ENCODE data around the gene DUOX1.
A peak's percentile ranks its signal among the peaks of the same experiment; 100 is the strongest.
"Not testable (repeated sequence)": the region's sequence is repeated elsewhere in the genome, so short reads cannot be mapped to it uniquely, and the experiment has no call there.

Gene DUOX1

GRCh38 chr15:45129651-45130129 lies at the start of gene DUOX1, which contains the start of gene DUOXA1:
Gene DUOX1 (plus strand): TSS chr15:45129994. CDS start chr15:45131967, 1,973 bp downstream.
Gene DUOXA1 (minus strand): TSS chr15:45129879. CDS start chr15:45123014, 6,865 bp downstream.
- DNase-seq (ENCODE audit: low spot score), result no peak

GRCh38 chr15:45080593-45080992 lies 49.2 kb upstream of the DUOX1 start:
- DNase-seq (ENCODE audit: low spot score), result not testable (repeated sequence)

DNA sequence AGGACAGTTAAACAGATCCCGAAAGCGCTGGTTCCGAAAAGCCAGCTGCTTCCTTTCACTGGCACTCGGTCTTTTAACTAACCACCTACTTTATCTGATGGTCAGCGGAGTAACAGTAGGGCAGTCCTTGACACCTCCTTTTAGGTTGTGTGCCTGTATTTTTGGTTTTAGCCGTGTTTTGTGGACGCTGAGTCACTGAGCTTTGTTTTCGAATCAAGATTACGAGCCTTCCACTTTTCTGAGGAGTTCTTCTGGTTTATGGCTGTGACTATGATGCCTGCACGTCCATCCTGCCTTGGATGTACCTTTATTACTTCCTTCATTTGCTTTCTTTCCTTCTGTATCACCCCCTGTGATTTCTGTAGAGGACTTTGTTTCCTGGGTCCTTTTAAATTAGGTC lies 47.4 kb upstream of the DUOX1 start:
- not testable (repeated sequence) for DNase-seq (ENCODE audit: low spot score)

DNA sequence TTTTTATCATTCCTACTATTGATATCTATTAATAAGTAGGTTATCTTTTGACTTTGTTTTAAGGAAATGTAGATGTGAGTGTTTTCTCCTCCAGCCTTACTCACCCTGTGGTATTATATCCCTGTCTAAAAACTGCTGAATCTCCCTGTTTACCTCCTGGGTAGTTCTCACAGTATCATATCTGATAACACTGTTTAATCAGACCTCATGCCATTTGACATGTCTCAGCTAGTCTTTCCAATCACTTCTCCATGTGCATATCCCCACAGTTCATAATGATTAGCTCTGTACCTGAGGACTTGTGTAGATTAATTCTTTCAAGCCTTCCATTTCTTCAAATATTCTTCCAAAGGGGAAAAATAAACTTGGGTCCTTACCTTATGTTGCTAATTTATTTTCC lies 46.6 kb upstream of the DUOX1 start:
- no peak for DNase-seq (ENCODE audit: low spot score)

- DNase-seq (ENCODE audit: low spot score), result no peak
Observed at GRCh38 chr15:45084163-45084562, 45.6 kb upstream of the DUOX1 start.

DNA sequence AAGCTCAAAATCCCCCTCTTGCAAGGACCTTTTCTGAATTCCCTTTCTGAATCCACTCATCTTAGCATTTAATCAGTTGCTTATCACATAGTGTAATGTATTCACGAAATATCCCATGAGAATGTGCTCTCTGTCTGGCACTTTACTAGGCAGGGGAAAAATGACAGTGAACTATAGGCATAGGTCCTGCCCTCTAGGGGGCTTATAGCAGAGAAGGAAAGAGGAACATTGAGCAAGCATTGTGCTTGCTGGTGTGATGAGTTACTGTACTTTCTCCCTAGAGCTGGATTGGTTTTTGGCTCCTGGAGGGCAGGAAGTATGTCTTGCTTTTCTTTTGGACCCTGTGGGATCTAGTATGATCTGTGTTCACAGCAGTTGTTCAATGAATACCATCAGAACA lies 42.3 kb upstream of the DUOX1 start:
- peak; percentile 7 for DNase-seq (ENCODE audit: low spot score)

- DNase-seq (ENCODE audit: low spot score), result peak; percentile 34
Observed at GRCh38 chr15:45088801-45089711, 40.7 kb upstream of the DUOX1 start.

DNA sequence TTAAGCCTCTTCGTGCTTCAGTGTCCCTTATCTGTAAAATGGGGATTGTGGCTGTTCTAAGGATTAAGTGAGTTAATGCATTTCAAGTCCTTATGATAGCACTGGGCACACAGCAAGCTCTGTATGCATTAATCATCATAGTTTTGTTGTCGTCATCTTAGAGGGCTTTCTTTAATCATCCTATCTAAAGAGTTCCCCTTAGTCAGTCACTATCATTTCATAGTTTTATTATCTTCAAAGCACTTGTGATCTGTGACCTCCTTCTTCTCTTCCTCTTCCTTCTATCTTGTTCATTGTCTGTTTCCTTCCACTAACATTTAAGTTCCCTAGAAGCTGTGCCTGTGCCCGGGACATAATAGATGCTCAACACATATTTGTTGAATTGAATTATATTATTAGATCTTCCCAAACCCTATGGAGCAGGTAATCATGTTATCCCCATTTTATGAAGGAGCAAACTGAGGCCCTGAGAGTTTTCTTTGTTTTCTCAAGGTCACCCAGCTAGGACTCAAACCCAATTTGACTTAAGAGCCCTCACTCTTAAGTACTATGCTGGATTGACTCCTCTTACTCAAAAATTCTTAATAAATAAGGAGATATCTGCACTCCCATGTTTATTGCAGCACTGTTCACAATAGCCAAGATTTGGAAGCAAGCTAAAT lies 40.0 kb upstream of the DUOX1 start:
- no peak for DNase-seq (ENCODE audit: low spot score)

GRCh38 chr15:45091161-45091560 lies 38.6 kb upstream of the DUOX1 start:
- no peak for DNase-seq (ENCODE audit: low spot score)

- no peak for DNase-seq (ENCODE audit: low spot score)
Observed at GRCh38 chr15:45091576-45091975, 38.2 kb upstream of the DUOX1 start.

GRCh38 chr15:45093013-45093412 lies 36.8 kb upstream of the DUOX1 start:
- DNase-seq (ENCODE audit: low spot score), result no peak

DNA sequence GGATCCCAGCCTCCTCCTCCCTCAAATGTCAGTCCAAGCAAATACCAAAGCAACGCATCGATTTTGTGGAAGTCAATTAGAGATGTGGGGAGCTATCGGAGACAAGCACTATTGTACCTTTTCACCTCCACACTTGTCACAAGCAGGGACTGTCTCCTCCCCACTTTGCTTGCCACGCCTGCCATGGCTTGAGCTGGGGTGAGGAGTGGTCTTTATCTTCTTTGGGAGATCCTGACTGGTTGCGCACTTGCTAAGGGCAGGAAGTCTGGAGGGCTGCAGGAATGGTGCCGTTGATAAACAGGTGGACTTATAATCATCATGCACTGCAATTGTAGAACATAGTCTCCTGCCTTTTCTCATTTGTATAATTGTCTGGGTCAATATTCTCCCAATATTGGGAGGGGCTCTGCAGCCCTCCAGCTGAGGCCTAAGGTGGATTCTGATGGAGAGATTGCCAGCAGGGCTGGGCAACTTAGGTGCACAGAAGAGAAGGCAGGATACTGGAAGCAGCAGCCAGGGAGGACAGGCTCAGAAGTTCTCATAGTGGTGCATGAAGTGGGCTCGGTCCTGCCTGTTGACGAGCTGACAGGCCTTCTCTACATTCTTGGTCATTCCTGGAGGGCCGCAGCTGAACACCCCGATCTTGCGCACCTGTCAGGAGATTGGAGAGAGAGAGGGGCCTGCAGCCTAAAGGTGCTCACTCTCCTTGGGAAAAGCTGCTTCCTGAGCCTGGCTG lies 36.0 kb upstream of the DUOX1 start:
- no peak for DNase-seq (ENCODE audit: low spot score)

- DNase-seq (ENCODE audit: low spot score), result no peak
Observed at GRCh38 chr15:45094358-45094730, 35.5 kb upstream of the DUOX1 start.

GRCh38 chr15:45095661-45096060 lies 34.1 kb upstream of the DUOX1 start:
- DNase-seq (ENCODE audit: low spot score), result no peak

DNA sequence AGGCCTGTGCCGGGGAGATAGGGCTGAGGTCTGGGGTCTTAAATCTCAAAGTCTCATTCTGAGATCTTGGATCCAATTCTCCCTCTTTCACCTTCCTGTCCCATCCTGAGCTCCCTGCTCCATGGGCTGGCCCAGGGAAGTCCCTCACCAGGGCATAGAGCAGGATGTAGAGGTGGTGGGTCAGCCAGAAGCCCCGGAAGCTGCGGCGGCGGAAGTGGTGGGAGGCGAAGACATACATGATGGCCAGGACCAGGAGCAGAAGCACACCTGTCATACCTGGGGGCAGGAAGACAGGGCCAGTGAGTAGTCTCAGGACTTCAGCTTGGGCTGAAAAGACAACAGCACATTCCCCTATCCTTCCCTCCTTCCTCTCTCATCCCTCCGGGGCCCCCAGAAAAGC lies 32.3 kb upstream of the DUOX1 start:
- no peak for DNase-seq (ENCODE audit: low spot score)

GRCh38 chr15:45099549-45100165 lies 30.1 kb upstream of the DUOX1 start:
- DNase-seq (ENCODE audit: low spot score), result no peak

- no peak for DNase-seq (ENCODE audit: low spot score)
Observed at GRCh38 chr15:45100884-45101625, 28.7 kb upstream of the DUOX1 start.

GRCh38 chr15:45101749-45102148 lies 28.0 kb upstream of the DUOX1 start:
- no peak for DNase-seq (ENCODE audit: low spot score)

GRCh38 chr15:45102226-45102625 lies 27.6 kb upstream of the DUOX1 start:
- DNase-seq (ENCODE audit: low spot score), result no peak

DNA sequence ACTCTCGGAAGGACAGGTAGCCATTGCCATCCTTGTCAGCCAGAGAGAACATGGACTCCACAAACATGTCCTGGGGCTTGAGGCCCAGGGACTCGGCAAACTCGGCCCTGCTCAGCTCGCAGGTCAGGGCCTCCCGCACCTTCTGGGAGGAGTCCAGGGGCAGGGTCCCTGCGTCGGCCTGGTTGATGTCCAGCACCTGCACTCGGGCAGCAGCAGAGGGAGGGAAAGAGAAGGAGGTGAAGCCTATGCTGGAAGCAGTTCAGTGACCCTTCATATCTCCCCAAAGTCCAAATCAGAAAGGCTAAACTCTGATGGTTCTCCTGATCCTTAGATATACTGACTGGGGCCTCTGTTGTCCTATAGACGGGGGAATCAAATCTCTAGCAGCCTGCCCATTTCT lies 25.6 kb upstream of the DUOX1 start:
- DNase-seq (ENCODE audit: low spot score), result not testable (repeated sequence)

DNA sequence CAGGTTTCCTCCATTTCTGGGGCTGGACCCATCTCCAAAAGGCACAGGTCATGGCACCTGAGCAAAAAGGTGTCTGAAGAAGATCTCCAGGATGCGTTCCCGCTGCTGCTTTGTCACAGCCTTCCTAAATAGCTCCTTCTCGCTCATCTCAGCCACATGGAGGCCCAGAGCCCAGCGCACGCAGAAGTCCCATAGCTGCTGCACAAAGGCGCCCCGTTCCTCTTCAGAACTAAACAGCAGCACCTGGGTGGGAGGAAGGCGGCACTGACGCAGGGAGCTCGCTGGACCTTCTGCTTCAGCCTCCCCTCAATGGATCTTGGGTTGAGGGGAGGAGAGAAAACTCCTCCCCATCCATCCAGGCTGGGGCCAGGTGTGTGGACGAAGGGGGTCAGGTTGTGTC lies 24.2 kb upstream of the DUOX1 start:
- DNase-seq (ENCODE audit: low spot score), result no peak
